Progenitor cell of endocrine pancreas (in vitro differentiated cells): ENCODE measurements around the gene TYRP1. TPM values are rescaled to one million over a fixed set of nuclear protein-coding genes. Genes with fewer than 3 reads are reported as not detected.

ENCODE experiments used
- DNase-seq: peaks from one replicate; pipeline ENCODE4 v3.0.0; 2021; ENCODE audit warnings: low spot score; ENCODE audit not compliant: unreplicated experiment
- H3K27ac Mint-ChIP-seq: 2 replicates; pipeline ENCODE4 v1.8.0; 2021; ENCODE audit warnings: mild to moderate bottlenecking, moderate library complexity, mixed read lengths
- H3K27me3 Mint-ChIP-seq: 2 replicates; pipeline ENCODE4 v1.8.0; 2021; ENCODE audit warnings: mixed read lengths
- H3K36me3 Mint-ChIP-seq: 2 replicates; pipeline ENCODE4 v1.8.0; 2022; ENCODE audit warnings: mixed read lengths; ENCODE audit not compliant: insufficient read depth
- H3K4me1 Mint-ChIP-seq: 2 replicates; pipeline ENCODE4 v1.8.0; 2021; ENCODE audit warnings: low read depth, mixed read lengths
- H3K4me3 Mint-ChIP-seq: 2 replicates; pipeline ENCODE4 v1.8.0; 2021; ENCODE audit warnings: low read depth, mild to moderate bottlenecking, moderate library complexity, mixed read lengths
- H3K9me3 Mint-ChIP-seq: 2 replicates; pipeline ENCODE4 v1.8.0; 2021; ENCODE audit warnings: low read depth, mixed read lengths
- total RNA-seq: library from RNA; stranded (reverse); gene quantifications from 2 replicates; pipeline ENCODE4 v1.2.1, GENCODE V29; 2021
- TF ChIP-seq, protein P1 (sequence below): fragments of 200-600 bp; sonication (generic); IDR thresholded peaks from one replicate; pipeline ENCODE4 v1.5.0; 2021; ENCODE audit warnings: antibody characterized with exemption, mild to moderate bottlenecking; ENCODE audit not compliant: unreplicated experiment

The TYRP1 gene
- total RNA-seq, 1 donor from 2014 or later, result not detected

DNA sequence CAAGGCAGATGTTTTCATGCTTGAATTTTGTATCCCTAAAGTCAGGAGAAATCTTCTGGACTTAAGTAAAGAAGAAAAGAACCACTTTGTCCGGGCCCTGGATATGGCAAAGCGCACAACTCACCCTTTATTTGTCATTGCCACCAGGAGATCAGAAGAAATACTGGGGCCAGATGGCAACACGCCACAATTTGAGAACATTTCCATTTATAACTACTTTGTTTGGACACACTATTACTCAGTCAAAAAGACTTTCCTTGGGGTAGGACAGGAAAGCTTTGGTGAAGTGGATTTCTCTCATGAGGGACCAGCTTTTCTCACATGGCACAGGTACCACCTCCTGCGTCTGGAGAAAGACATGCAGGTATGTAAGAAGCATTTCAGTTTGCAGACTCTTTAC, 2.3 kb downstream of the TYRP1 start:
- Mint-ChIP-seq H3K27ac (no peak overlapping the region), H3K9me3 (no peaks in the 10 kb centered on the region), H3K36me3 (no peaks in the 10 kb centered on the region), H3K4me1 (no peaks in the 10 kb centered on the region), H3K27me3 (no peaks in the 10 kb centered on the region), H3K4me3 (no peak overlapping the region)
- no peak for DNase-seq
- TF ChIP-seq, protein P1, sequence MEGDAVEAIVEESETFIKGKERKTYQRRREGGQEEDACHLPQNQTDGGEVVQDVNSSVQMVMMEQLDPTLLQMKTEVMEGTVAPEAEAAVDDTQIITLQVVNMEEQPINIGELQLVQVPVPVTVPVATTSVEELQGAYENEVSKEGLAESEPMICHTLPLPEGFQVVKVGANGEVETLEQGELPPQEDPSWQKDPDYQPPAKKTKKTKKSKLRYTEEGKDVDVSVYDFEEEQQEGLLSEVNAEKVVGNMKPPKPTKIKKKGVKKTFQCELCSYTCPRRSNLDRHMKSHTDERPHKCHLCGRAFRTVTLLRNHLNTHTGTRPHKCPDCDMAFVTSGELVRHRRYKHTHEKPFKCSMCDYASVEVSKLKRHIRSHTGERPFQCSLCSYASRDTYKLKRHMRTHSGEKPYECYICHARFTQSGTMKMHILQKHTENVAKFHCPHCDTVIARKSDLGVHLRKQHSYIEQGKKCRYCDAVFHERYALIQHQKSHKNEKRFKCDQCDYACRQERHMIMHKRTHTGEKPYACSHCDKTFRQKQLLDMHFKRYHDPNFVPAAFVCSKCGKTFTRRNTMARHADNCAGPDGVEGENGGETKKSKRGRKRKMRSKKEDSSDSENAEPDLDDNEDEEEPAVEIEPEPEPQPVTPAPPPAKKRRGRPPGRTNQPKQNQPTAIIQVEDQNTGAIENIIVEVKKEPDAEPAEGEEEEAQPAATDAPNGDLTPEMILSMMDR, result no peak

GRCh38 chr9:12696931-12697622, 3.9 kb downstream of the TYRP1 start:
- TF ChIP-seq, protein P1, result no peak
- no peaks in the 10 kb centered on the region for H3K27me3 Mint-ChIP-seq
- H3K27ac Mint-ChIP-seq, result no peak overlapping the region
- no peak for DNase-seq
- H3K4me3 Mint-ChIP-seq, result no peak overlapping the region
- no peaks in the 10 kb centered on the region for H3K4me1 Mint-ChIP-seq
- no peaks in the 10 kb centered on the region for H3K9me3 Mint-ChIP-seq
- H3K36me3 Mint-ChIP-seq, result no peaks in the 10 kb centered on the region

DNA sequence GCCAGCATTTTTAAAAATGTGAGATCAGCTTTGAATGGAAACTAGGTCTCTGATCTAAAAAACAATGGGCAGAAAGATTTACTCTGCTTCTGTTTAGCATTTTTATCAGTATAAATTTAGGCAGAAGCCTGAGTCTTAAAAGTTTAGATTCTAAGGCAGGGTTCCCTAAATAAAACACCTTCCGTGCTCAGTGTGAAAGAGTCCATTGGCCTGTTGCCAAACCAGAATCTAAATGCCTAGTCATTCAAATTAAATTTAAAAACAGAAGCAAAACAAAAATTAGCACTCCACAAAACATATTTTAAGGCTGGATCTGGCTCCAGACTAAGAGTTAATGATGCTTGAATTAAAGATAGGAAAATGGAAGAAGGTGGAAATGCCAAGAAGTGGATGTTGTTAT, 4.5 kb downstream of the TYRP1 start:
- Mint-ChIP-seq H3K4me1 (no peaks in the 10 kb centered on the region), H3K27me3 (no peaks in the 10 kb centered on the region), H3K27ac (no peak overlapping the region), H3K9me3 (no peaks in the 10 kb centered on the region), H3K4me3 (no peak overlapping the region), H3K36me3 (no peaks in the 10 kb centered on the region)
- TF ChIP-seq, protein P1, result no peak
- DNase-seq, result no peak

- Mint-ChIP-seq H3K4me3 (no peak overlapping the region), H3K27ac (no peak overlapping the region), H3K36me3 (no peaks in the 10 kb centered on the region), H3K9me3 (no peaks in the 10 kb centered on the region), H3K27me3 (no peaks in the 10 kb centered on the region), H3K4me1 (no peaks in the 10 kb centered on the region)
- TF ChIP-seq, protein P1, result no peak
- no peak for DNase-seq
Measured at GRCh38 chr9:12698266-12698665, 5.1 kb downstream of the TYRP1 start.

- TF ChIP-seq, protein P1, result no peak
- DNase-seq, result no peak
- H3K4me3 Mint-ChIP-seq, result no peak overlapping the region
- no peak overlapping the region for H3K27ac Mint-ChIP-seq
- H3K36me3 Mint-ChIP-seq, result no peaks in the 10 kb centered on the region
- no peaks in the 10 kb centered on the region for H3K4me1 Mint-ChIP-seq
- no peaks in the 10 kb centered on the region for H3K9me3 Mint-ChIP-seq
- no peaks in the 10 kb centered on the region for H3K27me3 Mint-ChIP-seq
Measured at GRCh38 chr9:12698986-12699385, 5.8 kb downstream of the TYRP1 start.
